Measurements from ENCODE around the gene PFN3. TPM values are rescaled to one million over a fixed set of nuclear protein-coding genes. Genes with fewer than 3 reads are reported as not detected.

PFN3 gene
- total and polyA plus RNA-seq, 2 of the 13 experiments (the other 11 are each of a cell fraction or from before 2014, with no cell fraction given): not detected

DNA sequence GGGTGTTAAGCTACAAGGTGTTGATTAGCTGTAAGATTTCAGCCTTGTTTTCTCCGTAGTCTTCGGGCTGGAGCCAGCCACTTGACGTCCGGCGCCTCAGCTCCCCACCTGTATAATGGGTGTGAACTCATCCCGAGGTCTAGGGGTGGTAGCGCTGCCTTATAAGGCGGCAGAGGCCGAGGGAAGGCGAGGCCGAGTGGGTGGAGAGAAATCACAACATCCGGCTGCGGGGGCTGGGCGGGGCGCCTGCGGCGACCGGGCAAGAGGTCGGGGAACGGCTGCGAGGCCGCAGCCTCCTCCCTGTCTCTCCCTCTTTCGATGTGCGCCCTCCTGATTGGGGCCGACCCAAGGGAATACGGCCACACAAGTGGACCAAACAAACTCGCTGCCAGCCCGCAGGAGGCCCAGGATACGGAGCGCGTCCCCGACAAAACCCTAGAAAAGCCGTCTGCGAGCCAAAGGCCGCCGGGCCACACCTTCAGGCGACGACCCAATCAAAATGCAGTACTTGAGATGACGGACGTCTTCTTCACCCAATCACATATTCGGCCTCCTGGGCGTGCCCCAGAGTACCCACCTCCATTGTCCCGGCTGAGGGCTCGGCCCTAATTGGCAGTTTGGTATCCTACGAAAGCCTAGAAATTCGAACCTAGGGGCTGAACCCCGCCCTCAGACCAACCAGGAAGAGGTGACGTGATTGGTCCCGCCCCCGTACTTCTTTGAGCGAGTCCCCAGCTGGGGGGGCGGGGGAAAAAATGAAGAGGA is 25.5 kb upstream of the PFN3 start (continued):
- TF ChIP-seq, protein P1, sequence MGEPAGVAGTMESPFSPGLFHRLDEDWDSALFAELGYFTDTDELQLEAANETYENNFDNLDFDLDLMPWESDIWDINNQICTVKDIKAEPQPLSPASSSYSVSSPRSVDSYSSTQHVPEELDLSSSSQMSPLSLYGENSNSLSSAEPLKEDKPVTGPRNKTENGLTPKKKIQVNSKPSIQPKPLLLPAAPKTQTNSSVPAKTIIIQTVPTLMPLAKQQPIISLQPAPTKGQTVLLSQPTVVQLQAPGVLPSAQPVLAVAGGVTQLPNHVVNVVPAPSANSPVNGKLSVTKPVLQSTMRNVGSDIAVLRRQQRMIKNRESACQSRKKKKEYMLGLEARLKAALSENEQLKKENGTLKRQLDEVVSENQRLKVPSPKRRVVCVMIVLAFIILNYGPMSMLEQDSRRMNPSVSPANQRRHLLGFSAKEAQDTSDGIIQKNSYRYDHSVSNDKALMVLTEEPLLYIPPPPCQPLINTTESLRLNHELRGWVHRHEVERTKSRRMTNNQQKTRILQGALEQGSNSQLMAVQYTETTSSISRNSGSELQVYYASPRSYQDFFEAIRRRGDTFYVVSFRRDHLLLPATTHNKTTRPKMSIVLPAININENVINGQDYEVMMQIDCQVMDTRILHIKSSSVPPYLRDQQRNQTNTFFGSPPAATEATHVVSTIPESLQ (CRISPR knock-in tag; conservative IDR thresholded peaks at IDR 0.05): peak; percentile 86; the same call in 1 of the 2 replicates
- TF ChIP-seq NKX3-1 (CRISPR knock-in tag; IDR thresholded peaks at IDR 0.05) (0 out of 2 replicates have a peak, but pooled peaks have one; percentile 19), HOXA3 (CRISPR knock-in tag; IDR thresholded peaks at IDR 0.05) (peak; percentile 29; the same call in 1 of the 2 replicates), ETV6 (CRISPR knock-in tag; conservative IDR thresholded peaks at IDR 0.05) (peak; percentile 57; the same call in 1 of the 2 replicates), KLF15 (CRISPR knock-in tag; IDR thresholded peaks at IDR 0.05; ENCODE audit: borderline replicate concordance) (peak; percentile 40; the same call in 1 of the 2 replicates), MXD4 (CRISPR knock-in tag; IDR thresholded peaks at IDR 0.05) (peak; percentile 47; the same call in 1 of the 2 replicates), ATM (IDR thresholded peaks at IDR 0.05; ENCODE audit: borderline replicate concordance) (no peak), PAF1 (CRISPR knock-in tag; IDR thresholded peaks at IDR 0.05) (no peak), ZFP36L2 (CRISPR knock-in tag; IDR thresholded peaks at IDR 0.05) (no peak), ZNF180 (CRISPR knock-in tag; IDR thresholded peaks at IDR 0.05; ENCODE audit: borderline replicate concordance, low read depth) (no peak), ELF1 (CRISPR knock-in tag; IDR thresholded peaks at IDR 0.05) (peak; percentile 87), ZNF263 (CRISPR knock-in tag; IDR thresholded peaks at IDR 0.05) (peak; percentile 48; the same call in 1 of the 2 replicates), TSC22D2 (CRISPR knock-in tag; IDR thresholded peaks at IDR 0.05; ENCODE audit: borderline replicate concordance) (0 out of 2 replicates have a peak, but pooled peaks have one; percentile 40), ZBTB38 (CRISPR knock-in tag; IDR thresholded peaks at IDR 0.05) (peak; percentile 13; the same call in 1 of the 2 replicates), GABPA (IDR thresholded peaks at IDR 0.05; ENCODE audit: low read depth, low read length) (no peak), GABPA (CRISPR knock-in tag; IDR thresholded peaks at IDR 0.05; ENCODE audit: low read depth) (peak; percentile 82), GTF2F1 (IDR thresholded peaks at IDR 0.05; ENCODE audit: low read length) (no peak), ZFY (CRISPR knock-in tag; IDR thresholded peaks at IDR 0.05) (peak; percentile 80), ZNF333 (CRISPR knock-in tag; IDR thresholded peaks at IDR 0.05; ENCODE audit: borderline replicate concordance) (0 out of 2 replicates have a peak, but pooled peaks have one; percentile 34), ZSCAN21 (CRISPR knock-in tag; IDR thresholded peaks at IDR 0.05; ENCODE audit: borderline replicate concordance) (peak; percentile 44; the same call in 1 of the 2 replicates), ZNF205 (CRISPR knock-in tag; IDR thresholded peaks at IDR 0.05) (0 out of 2 replicates have a peak, but pooled peaks have one; percentile 48), SIN3B (IDR thresholded peaks at IDR 0.05; ENCODE audit: low read length) (no peak), ISX (CRISPR knock-in tag; conservative IDR thresholded peaks at IDR 0.05) (0 out of 2 replicates have a peak, but pooled peaks have one; percentile 31)
- TF ChIP-seq, protein P2, sequence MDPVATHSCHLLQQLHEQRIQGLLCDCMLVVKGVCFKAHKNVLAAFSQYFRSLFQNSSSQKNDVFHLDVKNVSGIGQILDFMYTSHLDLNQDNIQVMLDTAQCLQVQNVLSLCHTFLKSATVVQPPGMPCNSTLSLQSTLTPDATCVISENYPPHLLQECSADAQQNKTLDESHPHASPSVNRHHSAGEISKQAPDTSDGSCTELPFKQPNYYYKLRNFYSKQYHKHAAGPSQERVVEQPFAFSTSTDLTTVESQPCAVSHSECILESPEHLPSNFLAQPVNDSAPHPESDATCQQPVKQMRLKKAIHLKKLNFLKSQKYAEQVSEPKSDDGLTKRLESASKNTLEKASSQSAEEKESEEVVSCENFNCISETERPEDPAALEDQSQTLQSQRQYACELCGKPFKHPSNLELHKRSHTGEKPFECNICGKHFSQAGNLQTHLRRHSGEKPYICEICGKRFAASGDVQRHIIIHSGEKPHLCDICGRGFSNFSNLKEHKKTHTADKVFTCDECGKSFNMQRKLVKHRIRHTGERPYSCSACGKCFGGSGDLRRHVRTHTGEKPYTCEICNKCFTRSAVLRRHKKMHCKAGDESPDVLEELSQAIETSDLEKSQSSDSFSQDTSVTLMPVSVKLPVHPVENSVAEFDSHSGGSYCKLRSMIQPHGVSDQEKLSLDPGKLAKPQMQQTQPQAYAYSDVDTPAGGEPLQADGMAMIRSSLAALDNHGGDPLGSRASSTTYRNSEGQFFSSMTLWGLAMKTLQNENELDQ (CRISPR knock-in tag; IDR thresholded peaks at IDR 0.05; ENCODE audit: borderline replicate concordance): no peak
- TF ChIP-seq, protein P3, sequence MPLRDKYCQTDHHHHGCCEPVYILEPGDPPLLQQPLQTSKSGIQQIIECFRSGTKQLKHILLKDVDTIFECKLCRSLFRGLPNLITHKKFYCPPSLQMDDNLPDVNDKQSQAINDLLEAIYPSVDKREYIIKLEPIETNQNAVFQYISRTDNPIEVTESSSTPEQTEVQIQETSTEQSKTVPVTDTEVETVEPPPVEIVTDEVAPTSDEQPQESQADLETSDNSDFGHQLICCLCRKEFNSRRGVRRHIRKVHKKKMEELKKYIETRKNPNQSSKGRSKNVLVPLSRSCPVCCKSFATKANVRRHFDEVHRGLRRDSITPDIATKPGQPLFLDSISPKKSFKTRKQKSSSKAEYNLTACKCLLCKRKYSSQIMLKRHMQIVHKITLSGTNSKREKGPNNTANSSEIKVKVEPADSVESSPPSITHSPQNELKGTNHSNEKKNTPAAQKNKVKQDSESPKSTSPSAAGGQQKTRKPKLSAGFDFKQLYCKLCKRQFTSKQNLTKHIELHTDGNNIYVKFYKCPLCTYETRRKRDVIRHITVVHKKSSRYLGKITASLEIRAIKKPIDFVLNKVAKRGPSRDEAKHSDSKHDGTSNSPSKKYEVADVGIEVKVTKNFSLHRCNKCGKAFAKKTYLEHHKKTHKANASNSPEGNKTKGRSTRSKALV (CRISPR knock-in tag; IDR thresholded peaks at IDR 0.05): peak; percentile 70

All from HepG2 (cell line).